ENCODE results near the gene VPS8.
"Not testable (repeated sequence)": the region's sequence is repeated elsewhere in the genome, so short reads cannot be mapped to it uniquely, and the experiment has no call there.

Gene VPS8

DNA sequence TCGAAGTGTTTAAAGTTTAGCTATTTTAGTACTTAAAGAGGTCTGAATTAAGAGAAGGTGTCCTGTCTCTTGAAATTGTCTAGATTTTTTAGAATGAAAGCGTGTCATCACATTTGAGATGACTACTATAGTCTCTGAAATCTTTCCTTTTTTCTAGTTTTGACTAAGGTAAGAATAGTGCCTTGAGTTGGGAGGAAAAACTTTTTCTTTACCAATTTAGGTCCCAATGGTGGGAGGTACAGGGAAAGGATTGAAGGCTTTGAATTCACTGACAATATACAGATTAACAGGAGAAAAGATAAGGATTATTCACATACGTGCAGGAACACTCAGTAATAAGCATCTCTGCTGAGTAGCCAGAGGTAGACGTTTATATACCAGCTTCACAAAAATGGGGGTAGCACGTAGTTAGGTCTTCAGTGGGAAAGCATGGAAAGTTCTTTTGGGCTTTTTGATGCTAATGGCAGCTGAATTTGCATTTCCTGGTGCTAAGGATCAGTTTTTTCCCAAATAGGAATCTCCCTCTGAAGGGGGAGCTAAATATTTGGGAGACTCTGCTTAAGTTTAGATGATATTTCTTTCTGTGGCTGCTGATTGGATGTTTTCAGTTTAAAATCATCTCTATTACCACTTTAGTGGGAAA lies 88.1 kb downstream of the VPS8 start:
- H3K4me1 ChIP-seq (ENCODE audit: control insufficient read depth, insufficient read depth, low read length): peaks cover 29% of the 10 kb centered on the region
- H3K27me3 ChIP-seq (ENCODE audit: control insufficient read depth, insufficient read depth, low read length): no peaks in the 10 kb centered on the region
- peak overlapping the region; percentile 88 for H3K27ac ChIP-seq (ENCODE audit: low read depth, low read length)
- H3K9ac ChIP-seq (ENCODE audit: low read length): peak overlapping the region; percentile 63
- H3K9me3 ChIP-seq (ENCODE audit: control insufficient read depth, insufficient read depth, low read depth, low read length): peaks cover 7% of the 10 kb centered on the region
- H3K36me3 ChIP-seq (ENCODE audit: control insufficient read depth, insufficient read depth, low read length): peaks cover 4% of the 10 kb centered on the region; the same call in 1 of the 2 replicates
- H3K4me3 ChIP-seq (ENCODE audit: low read depth, low read length): peak overlapping the region; percentile 34

- H3K4me1 ChIP-seq (ENCODE audit: control insufficient read depth, insufficient read depth, low read length): peaks cover 58% of the 10 kb centered on the region
- H3K27ac ChIP-seq (ENCODE audit: low read depth, low read length): peak overlapping the region; percentile 87
- not testable (repeated sequence) for H3K27me3 ChIP-seq (ENCODE audit: control insufficient read depth, insufficient read depth, low read length); H3K36me3 ChIP-seq (ENCODE audit: control insufficient read depth, insufficient read depth, low read length); H3K4me3 ChIP-seq (ENCODE audit: low read depth, low read length); H3K9me3 ChIP-seq (ENCODE audit: control insufficient read depth, insufficient read depth, low read depth, low read length)
- H3K9ac ChIP-seq (ENCODE audit: low read length): peak overlapping the region; percentile 64
Measured at GRCh38 chr3:184907031-184907430, 95.1 kb downstream of the VPS8 start.

DNA sequence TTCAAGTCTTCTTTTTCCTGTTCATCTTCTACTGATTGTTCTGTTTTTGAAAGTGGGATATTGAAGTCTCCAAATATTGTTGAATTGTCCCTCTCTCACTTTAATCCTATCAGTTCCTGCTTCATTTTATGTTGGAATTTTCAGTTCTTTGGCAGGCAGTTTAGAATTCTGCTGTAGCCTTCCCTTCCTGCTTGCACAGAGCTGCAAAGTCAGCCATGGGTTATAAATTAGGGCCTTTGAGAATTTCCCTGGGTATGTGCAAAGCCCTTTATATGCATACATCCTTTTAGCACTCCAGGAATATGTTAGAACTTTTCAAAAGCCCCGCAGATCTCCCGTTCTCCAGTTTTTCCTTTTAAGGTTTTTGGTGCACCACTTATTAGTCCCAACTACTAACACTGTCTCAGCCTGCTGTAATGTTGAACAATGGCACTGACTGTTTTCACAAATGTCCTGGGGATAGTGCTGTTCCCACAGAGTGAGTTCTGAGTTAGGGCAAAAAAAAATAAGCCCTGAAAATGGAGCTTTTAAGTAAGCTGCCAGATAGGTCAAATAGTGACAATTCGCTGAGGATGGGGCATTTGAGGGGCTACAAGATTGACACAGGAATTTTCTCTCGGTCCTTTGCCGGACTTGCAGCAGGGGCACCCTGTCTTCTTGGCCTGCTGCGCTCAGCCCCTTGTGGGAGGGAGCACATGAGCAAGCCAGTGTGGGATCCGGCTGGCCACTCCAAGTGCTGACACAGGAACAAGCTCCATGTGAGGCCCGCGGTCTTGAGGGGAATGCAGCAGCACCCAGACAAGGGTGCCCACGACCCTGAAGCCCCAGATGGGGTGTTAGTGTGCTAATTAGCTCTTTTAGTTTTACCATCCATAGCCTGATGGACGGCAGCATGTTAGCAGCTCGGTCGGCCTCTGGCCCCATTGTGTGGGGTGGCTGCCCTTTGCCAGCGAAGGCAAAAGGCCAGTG lies 96.0 kb downstream of the VPS8 start:
- Histone ChIP-seq H3K4me3 (ENCODE audit: low read depth, low read length) (no peak overlapping the region), H3K9ac (ENCODE audit: low read length) (peak overlapping the region; percentile 64)

DNA sequence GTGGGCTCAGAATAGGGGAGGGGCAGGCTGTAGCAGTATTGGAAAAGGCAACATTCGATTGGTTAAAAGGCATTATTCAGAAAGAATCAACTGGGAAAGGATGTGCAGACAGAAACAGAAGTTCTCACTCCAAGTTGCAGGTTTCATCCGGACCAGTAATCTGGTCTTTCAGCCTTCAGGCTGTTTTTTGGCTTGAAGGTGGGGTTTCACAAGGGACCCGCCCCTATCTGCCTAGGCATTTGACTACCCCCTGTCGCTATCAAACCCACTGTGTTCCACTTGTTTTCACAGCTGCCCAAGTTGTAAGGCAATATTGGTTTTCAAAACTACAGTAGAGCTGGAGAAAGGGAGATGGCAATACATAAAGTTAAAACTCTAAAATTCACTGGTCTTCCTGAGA lies 96.9 kb downstream of the VPS8 start:
- Histone ChIP-seq H3K27me3 (ENCODE audit: control insufficient read depth, insufficient read depth, low read length) (no peaks in the 10 kb centered on the region), H3K4me3 (ENCODE audit: low read depth, low read length) (no peak overlapping the region), H3K4me1 (ENCODE audit: control insufficient read depth, insufficient read depth, low read length) (peaks cover 70% of the 10 kb centered on the region), H3K36me3 (ENCODE audit: control insufficient read depth, insufficient read depth, low read length) (peaks cover 5% of the 10 kb centered on the region; the same call in 1 of the 2 replicates), H3K27ac (ENCODE audit: low read depth, low read length) (peak overlapping the region; percentile 87; the same call in 1 of the 2 replicates), H3K9ac (ENCODE audit: low read length) (peak overlapping the region; percentile 64), H3K9me3 (ENCODE audit: control insufficient read depth, insufficient read depth, low read depth, low read length) (peaks cover 8% of the 10 kb centered on the region)

More for the DNA sequence above, 96.0 kb downstream of the VPS8 start:
- H3K27me3 ChIP-seq (ENCODE audit: control insufficient read depth, insufficient read depth, low read length): no peaks in the 10 kb centered on the region
- peaks cover 67% of the 10 kb centered on the region for H3K4me1 ChIP-seq (ENCODE audit: control insufficient read depth, insufficient read depth, low read length)
- peaks cover 8% of the 10 kb centered on the region for H3K9me3 ChIP-seq (ENCODE audit: control insufficient read depth, insufficient read depth, low read depth, low read length)
- H3K36me3 ChIP-seq (ENCODE audit: control insufficient read depth, insufficient read depth, low read length): peaks cover 5% of the 10 kb centered on the region; the same call in 1 of the 2 replicates
- H3K27ac ChIP-seq (ENCODE audit: low read depth, low read length): peak overlapping the region; percentile 87

GRCh38 chr3:184910664-184911063 lies 98.7 kb downstream of the VPS8 start:
- Histone ChIP-seq H3K4me1 (ENCODE audit: control insufficient read depth, insufficient read depth, low read length) (peaks cover 70% of the 10 kb centered on the region), H3K36me3 (ENCODE audit: control insufficient read depth, insufficient read depth, low read length) (no peaks in the 10 kb centered on the region; the same call in 1 of the 2 replicates), H3K9ac (ENCODE audit: low read length) (no peak overlapping the region), H3K4me3 (ENCODE audit: low read depth, low read length) (no peak overlapping the region), H3K9me3 (ENCODE audit: control insufficient read depth, insufficient read depth, low read depth, low read length) (no peaks in the 10 kb centered on the region), H3K27me3 (ENCODE audit: control insufficient read depth, insufficient read depth, low read length) (no peaks in the 10 kb centered on the region), H3K27ac (ENCODE audit: low read depth, low read length) (peak overlapping the region; percentile 69; the same call in 1 of the 2 replicates)

- Histone ChIP-seq H3K9ac (ENCODE audit: low read length) (no peak overlapping the region), H3K27ac (ENCODE audit: low read depth, low read length) (peak overlapping the region; percentile 69), H3K4me1 (ENCODE audit: control insufficient read depth, insufficient read depth, low read length) (peaks cover 66% of the 10 kb centered on the region), H3K9me3 (ENCODE audit: control insufficient read depth, insufficient read depth, low read depth, low read length) (no peaks in the 10 kb centered on the region), H3K4me3 (ENCODE audit: low read depth, low read length) (no peak overlapping the region; the same call in 1 of the 2 replicates), H3K36me3 (ENCODE audit: control insufficient read depth, insufficient read depth, low read length) (no peaks in the 10 kb centered on the region; the same call in 1 of the 2 replicates), H3K27me3 (ENCODE audit: control insufficient read depth, insufficient read depth, low read length) (no peaks in the 10 kb centered on the region)
Measured at GRCh38 chr3:184911570-184911969, 99.6 kb downstream of the VPS8 start.

DNA sequence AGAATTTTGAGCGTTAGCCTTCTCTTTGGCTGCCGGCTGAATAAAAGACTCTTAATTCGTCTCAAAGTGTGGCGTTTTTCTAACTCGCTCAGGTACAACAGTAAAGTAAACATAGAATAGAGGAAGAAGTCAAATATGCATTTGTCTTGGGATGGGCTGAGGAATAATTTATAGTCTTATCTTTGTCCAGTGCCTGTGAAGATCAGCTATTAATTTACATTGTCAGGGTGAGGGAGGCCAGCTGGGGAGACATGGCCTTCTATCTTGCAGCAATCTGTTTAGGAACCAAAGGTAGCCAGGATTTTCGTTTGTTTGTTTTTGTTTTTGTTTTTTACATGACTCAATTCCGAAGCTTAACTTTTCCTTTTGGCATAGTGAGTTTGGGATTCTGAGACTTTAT lies 100.2 kb downstream of the VPS8 start:
- no peak overlapping the region; the same call in 1 of the 2 replicates for H3K4me3 ChIP-seq (ENCODE audit: low read depth, low read length)
- no peaks in the 10 kb centered on the region for H3K9me3 ChIP-seq (ENCODE audit: control insufficient read depth, insufficient read depth, low read depth, low read length)
- H3K36me3 ChIP-seq (ENCODE audit: control insufficient read depth, insufficient read depth, low read length): peaks cover 4% of the 10 kb centered on the region; the same call in 1 of the 2 replicates
- no peaks in the 10 kb centered on the region for H3K27me3 ChIP-seq (ENCODE audit: control insufficient read depth, insufficient read depth, low read length)
- no peak overlapping the region for H3K9ac ChIP-seq (ENCODE audit: low read length)
- H3K4me1 ChIP-seq (ENCODE audit: control insufficient read depth, insufficient read depth, low read length): peaks cover 60% of the 10 kb centered on the region
- no peak overlapping the region for H3K27ac ChIP-seq (ENCODE audit: low read depth, low read length)

GRCh38 chr3:184914628-184915027 lies 102.7 kb downstream of the VPS8 start:
- Histone ChIP-seq H3K4me3 (ENCODE audit: low read depth, low read length) (no peak overlapping the region), H3K9ac (ENCODE audit: low read length) (no peak overlapping the region), H3K9me3 (ENCODE audit: control insufficient read depth, insufficient read depth, low read depth, low read length) (no peaks in the 10 kb centered on the region), H3K27ac (ENCODE audit: low read depth, low read length) (no peak overlapping the region), H3K36me3 (ENCODE audit: control insufficient read depth, insufficient read depth, low read length) (peaks cover 6% of the 10 kb centered on the region; the same call in 1 of the 2 replicates), H3K4me1 (ENCODE audit: control insufficient read depth, insufficient read depth, low read length) (peaks cover 42% of the 10 kb centered on the region), H3K27me3 (ENCODE audit: control insufficient read depth, insufficient read depth, low read length) (no peaks in the 10 kb centered on the region)

GRCh38 chr3:184918750-184919149 lies 106.8 kb downstream of the VPS8 start:
- H3K27me3 ChIP-seq (ENCODE audit: control insufficient read depth, insufficient read depth, low read length): no peaks in the 10 kb centered on the region
- no peaks in the 10 kb centered on the region for H3K9me3 ChIP-seq (ENCODE audit: control insufficient read depth, insufficient read depth, low read depth, low read length)
- no peak overlapping the region for H3K27ac ChIP-seq (ENCODE audit: low read depth, low read length)
- H3K36me3 ChIP-seq (ENCODE audit: control insufficient read depth, insufficient read depth, low read length): peaks cover 10% of the 10 kb centered on the region
- H3K4me3 ChIP-seq (ENCODE audit: low read depth, low read length): no peak overlapping the region
- no peak overlapping the region for H3K9ac ChIP-seq (ENCODE audit: low read length)
- H3K4me1 ChIP-seq (ENCODE audit: control insufficient read depth, insufficient read depth, low read length): peaks cover 7% of the 10 kb centered on the region; the same call in 1 of the 2 replicates

- Histone ChIP-seq H3K36me3 (ENCODE audit: control insufficient read depth, insufficient read depth, low read length) (peaks cover 11% of the 10 kb centered on the region), H3K27ac (ENCODE audit: low read depth, low read length) (no peak overlapping the region), H3K4me3 (ENCODE audit: low read depth, low read length) (no peak overlapping the region), H3K9ac (ENCODE audit: low read length) (no peak overlapping the region), H3K9me3 (ENCODE audit: control insufficient read depth, insufficient read depth, low read depth, low read length) (no peaks in the 10 kb centered on the region), H3K27me3 (ENCODE audit: control insufficient read depth, insufficient read depth, low read length) (no peaks in the 10 kb centered on the region), H3K4me1 (ENCODE audit: control insufficient read depth, insufficient read depth, low read length) (peaks cover 7% of the 10 kb centered on the region; the same call in 1 of the 2 replicates)
Measured at GRCh38 chr3:184919651-184920050, 107.7 kb downstream of the VPS8 start.

GRCh38 chr3:184924547-184924946 lies 112.6 kb downstream of the VPS8 start:
- Histone ChIP-seq H3K27me3 (ENCODE audit: control insufficient read depth, insufficient read depth, low read length) (no peaks in the 10 kb centered on the region), H3K4me3 (ENCODE audit: low read depth, low read length) (no peak overlapping the region), H3K9me3 (ENCODE audit: control insufficient read depth, insufficient read depth, low read depth, low read length) (no peaks in the 10 kb centered on the region), H3K4me1 (ENCODE audit: control insufficient read depth, insufficient read depth, low read length) (no peaks in the 10 kb centered on the region), H3K36me3 (ENCODE audit: control insufficient read depth, insufficient read depth, low read length) (peaks cover 18% of the 10 kb centered on the region; the same call in 1 of the 2 replicates), H3K27ac (ENCODE audit: low read depth, low read length) (no peak overlapping the region), H3K9ac (ENCODE audit: low read length) (no peak overlapping the region)

Measured in HUES6 (cell line).